GM19452 (cell line): Measurements from ENCODE around the gene DPH1.

ENCODE experiments used
- ATAC-seq: cut with Tn5 transposase; IDR thresholded peaks from one replicate; pipeline ENCODE4 v1.9.1; 2021; ENCODE audit not compliant: unreplicated experiment

Gene DPH1

DNA sequence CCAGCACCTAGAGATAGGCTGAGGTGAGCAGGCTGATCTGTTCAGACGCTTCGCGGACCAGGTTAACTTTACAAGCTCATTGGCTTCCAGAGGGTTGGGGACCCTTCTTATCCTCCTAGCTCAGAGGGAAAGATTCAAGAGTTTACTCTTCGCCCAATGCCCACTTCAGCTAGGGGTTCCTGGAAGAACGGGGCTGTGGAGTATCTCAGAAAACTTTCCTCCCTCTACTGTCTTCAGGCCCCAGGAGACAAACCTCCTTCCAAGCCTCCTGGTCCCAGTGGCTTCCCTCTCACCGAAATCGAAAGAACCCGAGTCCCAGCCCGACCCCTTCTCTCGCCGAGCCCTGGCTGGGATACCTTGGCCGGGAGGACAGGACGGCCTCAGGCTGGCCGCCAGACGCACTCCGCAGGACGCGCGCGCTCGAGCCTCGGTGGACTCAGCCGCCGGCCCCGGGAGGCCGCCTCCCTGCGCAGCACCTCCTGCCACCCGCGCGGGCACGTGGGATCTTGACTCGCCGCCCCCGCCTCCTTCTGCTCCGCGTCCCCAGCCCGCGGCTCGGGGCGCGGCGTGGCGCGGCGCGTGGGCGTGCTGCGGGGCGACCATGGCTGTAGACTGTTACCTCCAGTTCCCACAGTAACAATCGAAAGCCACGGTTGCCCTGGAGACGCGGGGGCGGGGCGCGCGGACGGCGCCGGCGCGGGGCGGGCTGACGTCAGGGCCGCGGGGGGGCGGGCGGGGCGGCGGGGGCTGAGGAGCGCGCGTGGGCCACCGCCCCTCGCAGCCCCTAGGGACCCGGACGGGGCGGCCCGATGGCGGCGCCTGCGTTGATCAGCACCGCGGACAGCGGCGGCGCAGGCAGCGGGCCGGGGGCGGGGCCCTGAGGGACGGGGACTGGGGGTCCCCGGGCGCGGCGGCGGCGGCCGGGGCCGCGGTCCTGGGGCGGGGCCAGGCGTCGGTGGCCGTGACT, 19.7 kb downstream of the DPH1 start:
- peak; percentile 49 for ATAC-seq

- peak; percentile 8 for ATAC-seq
Observed at GRCh38 chr17:2050300-2051060, 20.5 kb downstream of the DPH1 start.

- ATAC-seq = no peak
Observed at GRCh38 chr17:2051061-2051932, 21.3 kb downstream of the DPH1 start.

GRCh38 chr17:2051933-2052559, 22.1 kb downstream of the DPH1 start:
- no peak for ATAC-seq

DNA sequence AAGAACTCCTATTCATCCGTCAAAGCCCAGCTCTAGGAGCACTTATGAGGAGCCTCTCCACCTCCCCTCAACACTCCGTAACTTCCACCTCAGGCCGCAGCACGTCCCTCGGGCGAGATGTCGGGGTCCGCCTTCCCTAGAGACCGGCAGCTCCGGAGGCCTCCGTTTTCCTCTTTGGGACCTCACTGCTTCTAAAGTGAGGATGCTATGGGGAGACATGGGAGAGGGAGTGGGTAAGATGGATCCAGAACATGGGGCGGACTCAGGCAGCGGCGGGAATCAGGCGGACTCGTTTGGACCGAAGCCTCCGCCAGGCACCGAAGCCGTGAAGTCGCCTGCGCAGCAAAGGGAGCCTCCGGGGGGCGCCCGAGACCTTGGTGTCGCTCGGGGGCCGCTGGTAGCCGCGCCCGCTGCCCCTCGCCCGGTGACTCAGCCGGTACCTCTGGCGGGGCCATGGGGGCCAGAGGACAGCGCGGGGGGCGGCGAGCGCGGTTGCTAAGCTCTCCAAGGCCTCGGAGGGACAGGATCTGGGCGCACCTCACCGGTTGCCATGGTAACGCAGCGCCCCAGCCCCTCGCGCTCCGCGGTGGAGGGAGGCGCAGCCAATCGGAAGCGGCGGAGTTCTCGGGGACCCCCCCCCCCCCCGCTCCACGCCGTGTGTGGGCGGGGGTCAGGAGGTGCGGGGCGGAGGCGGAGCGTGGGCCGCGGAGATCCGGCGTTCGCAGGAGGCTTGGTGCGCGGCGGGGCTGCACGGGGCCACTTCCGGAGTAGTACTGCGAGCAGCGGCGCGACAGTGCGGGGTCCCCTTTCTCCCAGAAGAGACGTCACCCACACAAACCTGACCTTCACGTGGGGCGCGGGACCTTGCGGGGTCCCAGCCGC, 23.7 kb downstream of the DPH1 start:
- no peak for ATAC-seq

DNA sequence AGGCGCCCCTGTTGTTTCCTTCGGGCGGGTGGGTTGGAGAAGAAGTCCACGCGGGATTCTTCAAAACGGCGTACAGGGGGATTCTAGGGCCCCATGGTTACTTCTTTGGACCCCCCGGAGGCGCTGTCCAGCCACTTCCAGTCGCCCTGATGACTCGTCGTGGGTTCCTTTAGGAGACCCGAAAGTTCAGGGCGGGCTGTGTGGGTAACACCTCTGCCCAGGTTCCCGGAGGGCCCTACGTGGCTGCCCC, 24.2 kb downstream of the DPH1 start:
- ATAC-seq = no peak

DNA sequence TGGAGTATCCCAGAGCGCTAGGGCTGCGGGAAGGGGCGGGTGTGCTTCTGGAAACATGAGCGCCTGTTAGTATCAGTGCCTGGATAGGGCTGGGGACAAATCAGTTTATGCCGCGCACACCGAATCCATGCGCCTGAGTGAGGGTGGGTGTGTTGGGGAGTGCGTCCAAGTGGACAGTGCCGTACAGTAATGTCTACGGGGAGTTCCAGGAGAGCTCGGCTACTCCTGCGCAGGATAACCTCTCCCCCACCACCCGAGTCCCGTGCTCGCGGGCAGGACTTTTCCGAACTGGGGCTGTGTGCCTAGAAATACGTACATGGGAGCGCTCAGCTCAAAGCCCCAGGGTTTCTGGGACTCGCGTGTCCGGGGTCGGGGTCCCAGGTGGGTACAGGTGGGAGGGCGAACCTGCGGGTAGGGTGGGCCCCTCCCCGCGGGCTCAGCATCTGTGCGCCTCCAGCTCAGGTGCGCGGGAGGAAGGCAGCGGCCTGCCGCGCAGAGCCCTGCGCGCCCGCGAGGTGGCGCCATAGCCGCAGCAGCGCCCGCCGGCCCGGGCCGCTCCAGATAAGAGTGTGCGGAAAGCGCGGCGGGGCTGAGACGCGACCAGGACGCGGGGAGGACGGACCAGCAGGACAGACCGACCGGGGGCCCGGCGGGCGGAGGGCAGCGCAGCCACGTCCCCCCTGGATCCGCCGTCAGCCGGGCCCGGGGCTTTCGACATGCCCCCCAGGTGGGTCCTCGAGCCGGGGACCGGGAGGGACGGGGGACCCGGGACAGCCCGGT, 24.7 kb downstream of the DPH1 start, which contains the start of gene HIC1:
Gene HIC1, plus strand, starts transcription at position 592 of the 780 bp plus-strand sequence. CDS start 1,588 bp downstream, outside the sequence.
- peak; percentile 39 for ATAC-seq

DNA sequence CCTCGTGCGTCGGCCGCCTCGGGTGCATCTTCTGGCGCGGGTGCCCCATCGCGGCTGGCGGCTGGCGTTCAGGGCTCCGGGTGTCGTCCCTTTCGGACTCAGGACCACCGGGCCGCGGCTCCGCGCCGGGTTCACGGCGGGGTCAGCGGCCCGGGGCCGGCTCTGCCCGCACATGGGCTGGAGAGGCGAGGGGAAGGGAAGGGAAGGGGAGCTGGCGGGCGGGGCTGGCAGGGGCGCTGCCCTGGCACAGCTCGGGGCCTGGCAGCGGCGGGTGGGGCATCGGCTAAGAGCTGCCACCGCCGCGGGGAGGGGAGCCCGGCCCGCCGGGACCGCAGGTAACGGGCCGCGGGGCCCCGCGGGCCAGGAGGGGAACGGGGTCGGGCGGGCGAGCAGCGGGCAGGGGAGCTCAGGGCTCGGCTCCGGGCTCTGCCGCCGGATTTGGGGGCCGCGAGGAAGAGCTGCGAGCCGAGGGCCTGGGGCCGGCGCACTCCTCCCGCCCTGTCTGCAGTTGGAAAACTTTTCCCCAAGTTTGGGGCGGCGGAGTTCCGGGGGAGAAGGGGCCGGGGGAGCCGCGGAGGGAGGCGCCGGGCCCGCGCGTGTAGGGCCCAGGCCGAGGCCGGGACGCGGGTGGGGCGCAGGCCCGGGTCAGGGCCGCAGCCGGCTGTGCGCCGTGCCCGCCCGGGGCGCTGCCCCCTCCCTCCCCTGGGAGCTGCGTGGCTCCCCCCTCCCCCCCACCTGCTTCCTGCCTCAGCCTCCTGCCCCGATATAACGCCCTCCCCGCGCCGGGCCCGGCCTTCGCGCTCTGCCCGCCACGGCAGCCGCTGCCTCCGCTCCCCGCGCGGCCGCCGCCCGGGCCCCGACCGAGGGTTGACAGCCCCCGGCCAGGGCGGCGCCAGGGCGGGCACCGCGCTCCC, 25.6 kb downstream of the DPH1 start:
- ATAC-seq = peak; percentile 15

DNA sequence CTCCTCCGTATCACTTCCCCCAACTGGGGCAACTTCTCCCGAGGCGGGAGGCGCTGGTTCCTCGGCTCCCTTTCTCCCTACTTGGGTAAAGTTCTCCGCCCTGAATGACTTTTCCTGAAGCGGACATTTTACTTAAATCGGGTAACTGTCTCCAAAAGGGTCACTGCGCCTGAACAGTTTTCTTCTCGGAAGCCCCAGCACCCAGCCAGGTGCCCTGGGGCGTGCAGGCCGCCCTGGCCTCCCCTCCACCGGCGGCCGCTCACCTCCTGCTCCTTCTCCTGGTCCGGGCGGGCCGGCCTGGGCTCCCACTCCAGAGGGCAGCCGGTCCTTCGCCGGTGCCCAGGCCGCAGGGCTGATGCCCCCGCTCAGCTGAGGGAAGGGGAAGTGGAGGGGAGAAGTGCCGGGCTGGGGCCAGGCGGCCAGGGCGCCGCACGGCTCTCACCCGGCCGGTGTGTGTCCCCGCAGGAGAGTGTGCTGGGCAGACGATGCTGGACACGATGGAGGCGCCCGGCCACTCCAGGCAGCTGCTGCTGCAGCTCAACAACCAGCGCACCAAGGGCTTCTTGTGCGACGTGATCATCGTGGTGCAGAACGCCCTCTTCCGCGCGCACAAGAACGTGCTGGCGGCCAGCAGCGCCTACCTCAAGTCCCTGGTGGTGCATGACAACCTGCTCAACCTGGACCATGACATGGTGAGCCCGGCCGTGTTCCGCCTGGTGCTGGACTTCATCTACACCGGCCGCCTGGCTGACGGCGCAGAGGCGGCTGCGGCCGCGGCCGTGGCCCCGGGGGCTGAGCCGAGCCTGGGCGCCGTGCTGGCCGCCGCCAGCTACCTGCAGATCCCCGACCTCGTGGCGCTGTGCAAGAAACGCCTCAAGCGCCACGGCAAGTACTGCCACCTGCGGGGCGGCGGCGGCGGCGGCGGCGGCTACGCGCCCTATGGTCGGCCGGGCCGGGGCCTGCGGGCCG, 26.5 kb downstream of the DPH1 start:
- no peak for ATAC-seq

GRCh38 chr17:2057175-2057759, 27.3 kb downstream of the DPH1 start:
- ATAC-seq = no peak

DNA sequence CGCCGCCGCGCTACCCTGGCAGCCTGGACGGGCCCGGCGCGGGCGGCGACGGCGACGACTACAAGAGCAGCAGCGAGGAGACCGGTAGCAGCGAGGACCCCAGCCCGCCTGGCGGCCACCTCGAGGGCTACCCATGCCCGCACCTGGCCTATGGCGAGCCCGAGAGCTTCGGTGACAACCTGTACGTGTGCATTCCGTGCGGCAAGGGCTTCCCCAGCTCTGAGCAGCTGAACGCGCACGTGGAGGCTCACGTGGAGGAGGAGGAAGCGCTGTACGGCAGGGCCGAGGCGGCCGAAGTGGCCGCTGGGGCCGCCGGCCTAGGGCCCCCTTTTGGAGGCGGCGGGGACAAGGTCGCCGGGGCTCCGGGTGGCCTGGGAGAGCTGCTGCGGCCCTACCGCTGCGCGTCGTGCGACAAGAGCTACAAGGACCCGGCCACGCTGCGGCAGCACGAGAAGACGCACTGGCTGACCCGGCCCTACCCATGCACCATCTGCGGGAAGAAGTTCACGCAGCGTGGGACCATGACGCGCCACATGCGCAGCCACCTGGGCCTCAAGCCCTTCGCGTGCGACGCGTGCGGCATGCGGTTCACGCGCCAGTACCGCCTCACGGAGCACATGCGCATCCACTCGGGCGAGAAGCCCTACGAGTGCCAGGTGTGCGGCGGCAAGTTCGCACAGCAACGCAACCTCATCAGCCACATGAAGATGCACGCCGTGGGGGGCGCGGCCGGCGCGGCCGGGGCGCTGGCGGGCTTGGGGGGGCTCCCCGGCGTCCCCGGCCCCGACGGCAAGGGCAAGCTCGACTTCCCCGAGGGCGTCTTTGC, 28.0 kb downstream of the DPH1 start:
- no peak for ATAC-seq

DNA sequence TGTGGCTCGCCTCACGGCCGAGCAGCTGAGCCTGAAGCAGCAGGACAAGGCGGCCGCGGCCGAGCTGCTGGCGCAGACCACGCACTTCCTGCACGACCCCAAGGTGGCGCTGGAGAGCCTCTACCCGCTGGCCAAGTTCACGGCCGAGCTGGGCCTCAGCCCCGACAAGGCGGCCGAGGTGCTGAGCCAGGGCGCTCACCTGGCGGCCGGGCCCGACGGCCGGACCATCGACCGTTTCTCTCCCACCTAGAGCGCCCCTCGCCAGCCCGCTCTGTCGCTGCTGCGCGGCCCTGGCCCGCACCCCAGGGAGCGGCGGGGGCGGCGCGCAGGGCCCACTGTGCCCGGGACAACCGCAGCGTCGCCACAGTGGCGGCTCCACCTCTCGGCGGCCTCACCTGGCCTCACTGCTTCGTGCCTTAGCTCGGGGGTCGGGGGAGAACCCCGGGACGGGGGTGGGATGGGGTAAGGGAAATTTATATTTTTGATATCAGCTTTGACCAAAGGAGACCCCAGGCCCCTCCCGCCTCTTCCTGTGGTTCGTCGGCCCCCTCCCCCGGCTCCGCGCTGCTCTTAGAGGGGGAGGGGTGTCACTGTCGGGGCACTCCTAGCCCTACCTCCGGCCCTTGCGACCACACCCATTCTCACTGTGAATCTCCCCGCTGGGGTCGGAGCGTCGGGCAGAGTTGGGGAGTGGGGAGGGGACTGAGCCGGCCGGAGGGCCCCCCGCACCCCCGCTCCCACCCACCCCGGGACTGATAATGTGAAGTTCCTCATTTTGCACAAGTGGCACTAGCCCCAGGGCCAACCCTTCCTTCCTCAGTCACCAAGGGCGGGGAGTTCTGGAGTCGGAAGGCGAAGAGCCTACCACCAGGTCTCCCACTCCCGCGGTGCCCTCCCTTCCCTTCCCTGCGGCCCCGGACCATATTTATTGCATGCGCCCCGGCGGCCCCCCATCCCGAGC, 28.9 kb downstream of the DPH1 start:
- ATAC-seq = no peak

DNA sequence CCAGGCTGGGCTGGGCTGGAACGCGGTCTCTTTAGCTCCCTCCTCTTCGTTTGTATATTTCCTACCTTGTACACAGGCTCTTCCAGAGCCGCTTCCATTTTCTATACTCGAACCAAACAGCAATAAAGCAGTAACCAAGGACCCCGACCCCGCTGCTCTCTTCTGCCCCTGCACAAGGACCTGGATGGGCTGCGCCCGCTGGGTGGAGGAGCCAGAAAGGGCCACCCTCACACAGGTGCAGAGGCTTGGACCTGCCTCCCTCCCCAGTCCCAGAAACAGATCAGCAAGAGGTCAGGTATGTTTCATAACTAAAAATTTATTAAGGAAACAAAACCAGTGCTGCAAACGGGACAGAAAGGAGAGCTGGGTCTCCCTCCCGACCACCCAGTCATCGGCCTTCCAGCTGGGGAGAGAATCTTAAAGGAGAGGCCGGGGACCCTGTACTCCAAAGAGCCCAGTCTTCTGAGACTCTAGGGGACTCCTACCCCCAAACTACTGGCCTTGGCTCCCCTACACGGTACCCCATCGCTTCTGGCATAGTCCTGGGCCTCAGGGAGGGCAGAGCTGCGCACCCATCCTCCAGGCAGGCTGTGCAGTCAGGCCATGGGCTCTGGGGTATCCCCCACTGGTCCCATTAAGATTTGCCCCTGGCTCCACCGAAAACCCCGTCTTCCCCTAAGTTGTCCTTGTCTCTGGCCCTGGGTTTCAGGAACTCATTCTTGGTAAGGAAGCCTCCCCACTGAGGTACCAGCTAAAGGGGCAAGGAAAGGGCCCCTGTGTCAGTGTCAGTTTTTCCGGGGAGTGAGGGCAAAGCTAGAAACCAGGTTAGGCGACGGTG, 29.8 kb downstream of the DPH1 start:
- no peak for ATAC-seq

- ATAC-seq = no peak
Observed at GRCh38 chr17:2060385-2060658, 30.4 kb downstream of the DPH1 start.
